Hepatic stellate cell (primary cell): ENCODE data around the gene UBE2E1.

Experiments
- DNase-seq: peaks from one replicate; pipeline ENCODE4 v3.0.0; 2011; ENCODE audit warnings: low spot score

The UBE2E1 gene

DNA sequence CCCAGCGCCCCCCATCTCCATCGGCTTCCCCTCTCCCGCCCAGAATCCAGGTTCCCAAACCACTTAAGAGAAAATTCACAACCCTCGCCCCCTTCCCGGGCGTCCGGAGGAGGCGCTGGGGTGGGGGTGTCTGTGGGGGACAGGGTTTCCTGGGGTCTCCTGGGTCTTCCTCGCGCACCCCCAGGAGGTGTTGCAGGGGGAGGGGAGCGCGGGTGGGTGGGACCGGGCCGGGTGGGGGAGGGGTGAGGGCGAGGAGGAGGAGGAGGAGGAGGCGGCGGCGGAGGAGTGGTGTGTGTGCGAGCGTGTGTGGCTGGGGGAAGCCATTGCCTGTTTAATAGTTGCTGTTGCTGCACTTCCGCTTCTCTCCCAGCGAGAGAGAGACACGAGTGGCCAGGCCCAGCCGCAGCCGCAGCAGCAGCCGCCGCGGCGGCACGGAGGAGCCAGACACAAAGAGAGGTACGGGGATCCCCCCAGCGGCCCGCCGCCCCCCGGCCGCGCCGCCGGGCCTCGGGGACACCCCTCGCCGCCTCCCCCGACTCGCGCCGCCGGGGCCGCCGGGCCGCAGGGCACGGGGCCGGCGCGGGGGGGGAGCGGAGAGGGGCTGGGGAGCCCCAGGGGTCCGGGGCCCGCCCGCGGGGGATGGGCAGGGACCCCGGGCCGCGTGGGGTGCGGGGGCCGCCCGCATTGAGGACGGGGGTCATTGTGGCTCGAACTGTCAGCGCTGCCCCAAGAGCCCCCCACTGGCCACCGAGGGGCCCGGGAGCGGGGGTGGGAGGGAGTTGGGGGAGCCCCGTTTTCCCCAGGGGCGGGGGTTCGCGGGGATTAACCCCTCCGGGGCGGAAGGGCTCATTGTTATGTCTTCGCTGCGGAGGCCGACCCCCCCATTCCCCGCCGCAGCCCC is at the start of gene UBE2E1:
Gene UBE2E1 (plus strand): TSS at position 323 of the 901 bp plus-strand sequence. CDS start 1,315 bp downstream, outside the sequence.
- DNase-seq = peak; percentile 81

DNA sequence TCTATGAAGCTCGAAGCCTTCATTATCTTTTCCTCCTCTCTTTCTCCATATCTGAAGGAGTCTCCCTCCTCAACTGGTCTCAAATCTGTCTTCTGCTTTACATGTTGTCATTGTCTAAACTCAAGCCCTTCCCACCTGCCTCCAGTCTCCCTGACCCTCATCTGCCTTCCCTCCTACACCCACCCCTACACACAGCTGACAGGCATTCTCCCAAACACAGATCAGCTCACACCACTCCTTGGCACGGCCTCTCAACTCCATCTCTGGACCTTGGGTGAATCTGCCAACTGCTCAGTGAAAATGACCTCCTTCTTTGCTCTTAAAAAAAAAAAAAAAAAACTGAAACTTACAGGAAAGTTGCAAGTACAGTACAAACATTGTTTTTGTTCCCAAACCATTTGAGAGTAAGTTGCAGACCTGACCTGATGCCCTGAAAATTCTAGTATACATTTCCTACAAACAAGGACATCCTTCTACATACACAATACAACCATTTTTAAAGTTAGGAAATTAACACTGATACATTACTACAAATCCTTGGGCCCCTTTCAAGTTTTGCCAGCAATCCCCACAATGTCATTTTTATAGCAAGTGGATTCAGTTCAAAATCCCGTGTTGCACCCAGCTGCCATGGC is 49.4 kb upstream of the UBE2E1 start:
- DNase-seq = no peak

DNA sequence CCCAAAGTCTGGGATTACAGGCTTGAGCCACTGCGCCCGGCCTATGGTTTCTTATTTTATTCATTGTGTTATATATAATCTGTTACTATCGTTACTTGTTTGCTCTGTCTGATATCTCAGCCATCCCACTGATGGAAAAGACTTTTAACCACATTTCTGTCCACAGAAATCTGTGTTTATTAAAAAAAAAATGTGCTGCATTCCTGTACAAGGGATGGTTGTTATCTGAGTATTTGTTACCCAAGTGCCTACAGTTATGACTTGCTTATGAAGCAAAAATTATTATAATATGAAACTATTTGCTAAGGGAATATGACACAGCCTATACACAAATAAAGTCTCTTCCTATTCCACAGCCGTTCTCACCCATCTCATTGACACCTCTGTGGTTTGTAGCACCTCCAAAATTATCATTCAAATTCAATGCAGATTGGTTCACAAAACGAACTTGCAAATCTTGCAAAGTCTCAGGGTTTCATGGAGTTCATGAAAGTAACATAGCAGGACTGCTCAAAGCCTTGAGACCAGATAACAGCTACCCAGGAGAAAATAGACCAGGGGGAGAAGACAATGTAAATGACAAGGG is 47.4 kb upstream of the UBE2E1 start:
- DNase-seq = no peak

DNA sequence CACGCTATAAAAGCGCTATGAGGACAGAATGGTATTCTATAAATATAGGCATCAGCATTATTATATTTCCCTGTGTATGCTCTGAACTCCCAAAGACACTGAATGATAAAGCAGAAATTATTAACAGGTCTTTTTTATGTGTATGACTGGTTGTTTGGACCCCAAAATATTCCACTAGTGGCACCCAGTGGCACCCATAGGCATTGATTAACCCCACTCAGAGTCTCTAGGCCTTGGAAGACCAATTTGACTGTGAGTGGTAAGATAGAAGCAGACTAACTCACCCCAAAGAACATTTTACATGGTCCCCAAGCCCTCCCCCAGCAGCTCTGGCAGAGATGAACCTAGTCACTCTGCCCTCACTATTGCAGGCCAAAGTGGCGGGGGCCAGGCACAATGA is 45.4 kb upstream of the UBE2E1 start:
- DNase-seq = no peak

- no peak for DNase-seq
Measured at GRCh38 chr3:23760871-23761373, 44.8 kb upstream of the UBE2E1 start.

DNA sequence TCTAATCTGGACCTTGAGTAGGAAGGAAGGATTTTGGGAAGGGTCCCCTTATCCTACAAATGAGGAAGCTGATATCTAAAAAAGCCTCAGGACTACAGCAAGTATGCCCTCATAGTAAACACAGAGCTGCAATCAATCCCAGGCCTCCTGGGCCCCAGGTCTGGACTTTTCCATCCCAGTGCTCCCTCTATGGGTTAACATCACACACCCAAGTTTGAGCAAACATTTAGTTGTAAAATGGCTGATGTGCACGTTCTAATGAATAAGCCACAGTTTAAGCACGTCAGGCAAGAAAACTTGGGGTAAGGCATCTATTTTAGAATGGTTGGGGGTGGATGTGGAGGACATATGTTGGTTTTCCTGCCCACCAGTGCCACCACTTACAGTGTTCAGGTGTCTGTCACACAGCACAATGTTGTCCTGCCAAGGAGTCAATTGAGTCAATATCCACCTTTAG is 44.3 kb upstream of the UBE2E1 start:
- peak; percentile 53 for DNase-seq

DNA sequence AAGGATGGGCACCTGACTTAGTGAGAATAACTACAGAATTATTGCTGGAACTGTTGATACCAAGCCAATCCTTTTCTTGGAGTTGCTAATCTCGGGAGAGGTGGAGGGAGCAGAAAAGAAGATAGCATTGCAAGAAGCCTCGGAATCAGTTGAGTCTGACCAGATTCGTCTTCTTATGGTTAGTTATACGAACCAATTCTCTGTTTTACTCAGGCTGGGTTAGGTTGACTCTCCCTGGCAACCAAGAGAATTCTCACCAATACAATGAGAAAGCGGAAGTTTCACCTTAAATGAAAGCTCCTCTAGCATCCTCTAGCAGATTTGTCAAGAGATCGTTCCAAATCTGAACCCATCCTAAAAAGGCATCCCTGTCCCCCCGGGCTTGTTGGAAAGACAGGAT is 43.5 kb upstream of the UBE2E1 start:
- no peak for DNase-seq

DNA sequence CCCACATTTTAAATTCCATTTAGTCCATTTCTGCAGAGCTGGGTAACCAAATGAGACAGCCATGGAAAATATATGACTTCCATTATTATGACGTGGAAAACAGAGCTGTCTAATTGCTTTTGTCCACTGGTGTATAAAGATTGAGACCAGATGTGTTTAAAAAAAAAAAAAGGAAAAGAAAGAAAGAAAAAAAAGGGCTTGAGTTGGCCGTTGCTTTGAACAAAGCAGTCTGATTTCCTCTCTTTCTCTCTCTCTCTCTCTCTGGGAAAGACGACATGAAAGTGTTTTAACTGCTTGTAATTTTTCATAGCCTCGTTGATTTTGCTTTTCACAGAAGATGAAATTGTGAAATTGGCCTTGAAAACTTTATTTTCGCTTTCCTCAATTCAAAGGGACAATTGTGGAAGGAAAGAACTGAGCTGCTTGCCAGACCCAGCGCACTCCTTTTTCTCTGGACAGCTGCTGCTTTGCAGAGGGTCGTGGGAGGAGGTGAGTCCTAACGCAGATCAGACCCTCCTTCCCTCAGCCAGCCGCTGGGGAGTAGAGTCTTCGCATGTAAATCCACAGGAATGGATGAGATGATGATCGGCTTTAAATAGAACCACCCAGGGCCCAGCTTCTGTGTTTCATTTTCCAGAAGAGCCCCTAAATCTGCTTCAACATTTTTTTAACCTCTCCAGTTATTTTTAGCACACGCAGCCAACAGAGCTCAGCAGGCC is 42.8 kb upstream of the UBE2E1 start:
- no peak for DNase-seq

GRCh38 chr3:23764407-23764806 is 41.3 kb upstream of the UBE2E1 start:
- DNase-seq = no peak

- no peak for DNase-seq
Measured at GRCh38 chr3:23767546-23767945, 38.2 kb upstream of the UBE2E1 start.

DNA sequence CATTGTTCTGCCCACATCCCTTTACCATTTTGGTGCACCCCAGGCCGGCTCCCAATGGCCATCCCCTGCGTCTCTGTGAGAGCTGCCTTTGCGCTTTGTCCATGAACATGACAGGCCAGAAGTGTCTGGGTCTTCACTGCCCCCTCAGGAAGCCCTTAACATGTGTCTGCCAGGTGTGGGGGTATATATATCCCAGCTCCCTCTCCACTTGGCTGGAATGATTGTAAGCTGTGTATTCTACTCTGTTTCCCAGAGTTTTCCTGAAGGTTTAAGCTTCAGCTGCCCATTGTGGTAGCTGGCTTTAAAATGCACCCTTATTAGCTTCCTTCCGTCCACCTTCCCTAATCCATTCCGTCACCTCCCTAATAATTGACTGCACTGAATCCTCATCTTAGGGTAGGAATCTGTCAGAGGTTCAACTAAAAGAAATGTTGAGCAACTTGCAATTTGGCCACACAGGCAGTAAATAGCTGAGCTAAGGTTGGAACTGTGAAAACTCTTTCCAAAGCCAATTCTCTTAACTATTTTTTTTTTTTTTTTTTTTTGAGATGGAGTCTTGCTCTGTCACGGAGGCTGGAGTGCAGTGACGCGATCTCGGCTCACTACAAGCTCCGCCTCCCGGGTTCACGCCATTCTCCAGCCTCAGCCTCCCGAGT is 30.4 kb upstream of the UBE2E1 start:
- DNase-seq = no peak

DNA sequence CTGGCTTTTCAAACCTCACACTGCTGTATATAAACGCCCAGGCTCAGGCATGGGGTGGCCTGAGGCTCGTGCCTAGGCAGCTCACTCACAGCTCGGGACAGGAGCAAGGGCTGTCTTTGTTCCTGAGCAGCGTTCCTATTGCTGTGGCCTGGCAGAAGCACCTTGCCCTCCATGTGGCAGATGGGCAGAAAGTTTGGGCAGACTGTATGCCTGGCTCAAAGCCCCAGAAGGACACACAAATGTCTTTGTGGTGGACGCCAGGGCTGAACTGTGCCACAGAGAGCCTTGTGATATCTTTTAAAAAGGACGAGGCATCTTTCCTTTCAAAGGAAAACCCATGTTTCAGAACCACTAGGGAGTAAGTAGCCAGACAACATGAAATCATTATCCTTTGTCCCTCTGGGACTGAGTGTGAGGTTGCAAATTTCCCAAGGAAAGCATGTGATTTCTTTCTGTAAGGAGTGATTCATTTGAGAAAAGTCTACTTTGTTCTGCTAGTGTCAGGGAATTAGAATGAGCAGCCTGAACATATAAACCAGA is 29.3 kb upstream of the UBE2E1 start:
- peak; percentile 85 for DNase-seq

DNA sequence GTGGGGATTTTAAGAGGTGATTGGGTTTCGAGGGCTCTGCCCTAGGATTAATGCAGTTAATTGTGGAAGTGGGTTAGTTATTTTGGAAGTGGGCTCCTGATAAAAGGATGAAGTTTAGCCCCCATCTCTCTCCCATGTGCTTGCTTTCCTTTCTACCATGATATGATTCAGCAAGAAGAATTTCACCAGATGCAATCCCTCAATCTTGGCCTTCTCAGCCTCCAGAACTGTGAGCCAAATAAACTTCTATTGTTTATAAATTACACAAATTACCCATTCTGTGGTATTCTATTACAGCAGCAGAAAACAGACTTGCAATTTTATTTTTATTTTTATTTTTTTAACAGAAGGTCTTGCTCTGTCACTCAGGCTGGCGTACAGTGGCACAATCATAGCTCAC is 27.3 kb upstream of the UBE2E1 start:
- no peak for DNase-seq

GRCh38 chr3:23779841-23780240 is 25.9 kb upstream of the UBE2E1 start:
- DNase-seq = no peak

- DNase-seq = no peak
Measured at GRCh38 chr3:23781051-23781450, 24.7 kb upstream of the UBE2E1 start.

GRCh38 chr3:23781871-23782270 is 23.9 kb upstream of the UBE2E1 start:
- DNase-seq = no peak

- DNase-seq = no peak
Measured at GRCh38 chr3:23785097-23785645, 20.6 kb upstream of the UBE2E1 start.

GRCh38 chr3:23785882-23786281 is 19.9 kb upstream of the UBE2E1 start:
- DNase-seq = no peak

DNA sequence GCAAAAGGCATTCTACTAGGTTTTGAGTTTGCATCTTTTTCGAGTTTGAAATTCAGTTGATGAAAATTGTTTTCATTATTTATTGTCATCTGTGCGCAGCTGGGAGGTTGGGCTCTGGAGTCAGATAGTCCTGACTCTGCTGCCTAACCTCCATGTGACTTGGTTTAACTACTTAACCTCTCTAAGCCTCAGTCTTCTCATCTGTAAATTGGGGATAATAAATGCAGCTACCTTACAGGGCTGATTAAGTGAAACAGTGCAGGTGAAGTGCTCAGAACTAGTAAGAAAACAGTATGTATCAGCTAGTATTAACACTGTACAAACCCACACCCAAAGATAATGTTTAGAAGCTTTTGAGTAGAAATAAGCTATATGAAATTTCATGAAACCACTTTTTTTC is 14.1 kb upstream of the UBE2E1 start:
- DNase-seq = no peak

DNA sequence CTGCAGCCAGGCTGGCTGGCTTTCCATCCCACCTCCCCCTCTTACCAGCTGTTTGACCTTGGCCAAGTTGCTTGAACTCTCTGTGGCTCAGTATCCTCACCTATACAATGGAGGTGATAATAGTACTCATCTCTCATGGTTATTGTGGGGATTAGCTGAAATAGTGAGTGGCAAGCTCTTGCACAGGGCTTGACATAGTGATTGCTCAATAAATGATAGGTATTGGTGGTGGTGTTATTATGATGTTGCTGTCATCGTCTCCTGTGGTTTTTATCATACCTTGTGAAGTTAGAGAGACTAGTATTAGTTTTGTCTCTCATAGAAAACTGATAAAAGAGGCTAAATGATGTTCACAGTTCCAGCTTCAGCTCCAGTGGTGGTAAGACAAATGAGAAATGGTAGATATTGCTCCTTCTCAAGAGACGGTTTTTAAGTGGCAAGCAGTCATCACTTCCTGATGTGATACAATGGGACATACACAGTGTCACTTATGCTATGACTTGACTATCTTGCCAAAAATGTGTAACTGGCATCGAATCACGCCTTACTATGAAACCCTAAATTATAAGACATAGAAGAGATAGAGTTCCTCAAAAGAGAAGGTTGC is 12.1 kb upstream of the UBE2E1 start:
- DNase-seq = no peak

- no peak for DNase-seq
Measured at GRCh38 chr3:23795096-23795495, 10.7 kb upstream of the UBE2E1 start.
